Activated CD8-positive, alpha-beta memory T cell treated with anti-CD3 and anti-CD28 coated beads, Interleukin-2, amount 50 U/mL, for 1 hour (primary cell): ENCODE data around the gene ARAP3.
"Not testable (repeated sequence)": the region's sequence is repeated elsewhere in the genome, so short reads cannot be mapped to it uniquely, and the experiment has no call there.

ENCODE experiments used
- DNase-seq: peaks from one replicate; pipeline ENCODE4 v3.0.0-alpha.2; 2020; ENCODE audit errors: extremely low read depth

ARAP3 gene

DNA sequence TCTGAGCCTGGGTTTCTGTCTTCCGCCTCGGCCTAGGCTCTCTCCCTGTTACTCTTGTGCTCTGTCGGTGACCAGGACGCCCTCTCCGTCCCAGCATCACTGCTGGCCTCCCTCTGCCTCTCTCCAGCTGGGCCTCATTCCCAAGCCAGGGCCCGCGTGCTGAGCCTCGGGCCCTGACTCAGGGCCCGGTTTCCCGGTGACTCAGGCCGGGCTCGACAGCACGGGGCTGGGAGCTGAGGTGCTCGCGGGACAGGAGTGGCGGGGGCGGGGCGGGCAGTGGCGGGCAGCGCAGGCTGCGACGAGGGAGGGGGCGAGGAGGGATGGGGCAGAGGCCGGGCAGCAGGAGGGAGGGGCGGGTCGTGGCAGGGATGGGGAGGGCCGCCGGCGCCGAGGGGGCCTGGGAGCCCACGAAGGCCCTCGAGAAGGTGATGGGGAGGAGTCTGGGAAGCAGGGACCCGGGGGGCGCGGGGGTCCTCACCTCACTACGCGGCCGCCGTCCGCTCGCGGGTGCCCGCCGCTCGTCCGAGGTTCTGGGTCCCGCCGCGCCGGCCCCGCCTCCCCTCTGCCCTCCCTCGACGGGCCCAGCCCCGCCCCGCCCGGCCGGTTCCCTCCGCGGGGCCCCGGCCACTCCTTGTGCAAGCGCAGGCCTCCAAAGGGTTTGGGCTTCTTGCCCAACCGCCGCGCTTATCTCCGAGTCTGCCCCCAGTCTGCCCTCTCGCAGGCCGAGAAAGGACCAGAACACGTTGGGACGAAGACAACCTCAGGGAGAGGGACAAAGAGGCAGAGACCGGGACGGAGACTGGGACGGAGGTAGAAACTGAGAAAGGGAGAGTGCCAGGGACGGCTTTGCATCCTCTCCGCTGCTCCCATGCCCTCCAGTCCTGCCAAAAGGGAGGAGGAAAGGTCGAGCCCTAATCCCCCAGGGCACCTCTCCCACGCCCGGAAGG, at the start of gene ARAP3:
ARAP3 (minus strand) TSS at position 536 of the 947 bp plus-strand sequence. CDS start 1,744 bp downstream, outside the sequence.
- DNase-seq, result no peak

- no peak for DNase-seq
Measured at GRCh38 chr5:141729387-141730006, 47.5 kb upstream of the ARAP3 start.

- DNase-seq, result no peak
Measured at GRCh38 chr5:141725891-141726290, 43.9 kb upstream of the ARAP3 start.

GRCh38 chr5:141725174-141725573, 43.1 kb upstream of the ARAP3 start:
- not testable (repeated sequence) for DNase-seq

DNA sequence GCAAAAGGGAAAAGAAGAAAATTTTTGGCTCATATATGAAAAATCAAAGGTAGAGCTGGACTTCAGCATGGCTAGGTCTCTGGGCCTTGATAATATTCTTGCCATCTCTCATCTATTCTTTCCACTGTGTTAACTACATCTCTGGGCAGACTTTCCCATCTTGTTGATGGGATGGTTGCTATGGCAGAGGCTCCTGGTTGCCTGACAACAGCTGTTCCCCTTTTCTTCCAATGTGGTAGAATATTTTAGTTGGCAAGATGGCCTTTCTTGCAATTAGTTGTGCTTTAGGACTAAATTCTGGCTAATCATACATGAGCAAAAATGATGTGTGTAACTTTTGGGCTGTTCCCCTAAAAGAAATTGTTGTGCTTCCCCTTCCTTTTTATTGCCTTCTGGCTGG, 40.2 kb upstream of the ARAP3 start:
- DNase-seq, result no peak

GRCh38 chr5:141717043-141717442, 35.0 kb upstream of the ARAP3 start:
- no peak for DNase-seq

GRCh38 chr5:141716468-141716867, 34.4 kb upstream of the ARAP3 start:
- DNase-seq, result no peak

DNA sequence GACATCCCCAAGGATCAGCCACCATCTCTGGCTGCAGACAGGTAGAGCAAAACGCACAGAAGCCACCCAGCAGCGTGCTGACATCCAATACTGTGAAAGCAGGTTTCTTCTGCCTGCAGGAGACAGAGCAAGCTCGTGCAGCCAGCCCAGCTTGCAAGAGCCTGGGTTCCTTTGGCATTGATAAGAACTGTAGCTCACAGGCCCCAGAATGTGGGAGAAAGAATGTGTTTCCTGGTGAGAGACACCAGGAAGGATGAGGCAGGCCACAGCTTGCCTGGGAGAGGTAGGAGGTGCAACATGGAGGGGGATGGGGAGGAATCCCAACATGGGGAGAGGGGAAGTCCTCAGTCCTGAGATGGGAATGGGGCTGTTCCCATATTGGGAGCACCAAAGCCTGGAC, 34.0 kb upstream of the ARAP3 start:
- no peak for DNase-seq

DNA sequence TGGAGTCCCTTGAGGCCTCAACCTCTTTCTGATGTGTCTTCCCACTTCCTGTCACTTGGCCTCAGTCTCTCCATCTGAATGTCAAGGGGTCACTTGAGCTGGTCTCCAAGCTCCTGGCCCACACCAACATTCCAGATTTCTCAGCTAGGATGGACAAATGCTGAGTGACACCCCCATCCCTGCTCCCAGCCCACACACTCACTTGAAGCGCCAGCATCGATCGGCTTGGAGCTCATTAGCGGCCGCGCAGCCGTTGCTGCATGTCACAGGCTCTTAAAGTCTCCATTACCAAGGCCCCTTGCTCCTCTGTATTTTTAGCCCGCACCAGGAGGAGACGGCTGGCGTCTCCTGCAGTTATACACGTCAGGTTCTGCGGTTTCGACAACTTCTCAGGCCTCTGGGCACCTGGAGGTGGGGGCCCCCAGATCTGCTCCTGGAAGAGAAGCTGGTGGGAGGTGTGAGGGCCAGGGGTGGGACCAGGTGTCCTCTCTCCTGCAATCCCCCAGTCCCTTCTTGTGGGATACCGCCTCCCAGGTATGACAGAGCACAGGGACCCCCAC, 33.4 kb upstream of the ARAP3 start:
- no peak for DNase-seq

GRCh38 chr5:141714542-141715310, 32.7 kb upstream of the ARAP3 start:
- DNase-seq, result no peak

DNA sequence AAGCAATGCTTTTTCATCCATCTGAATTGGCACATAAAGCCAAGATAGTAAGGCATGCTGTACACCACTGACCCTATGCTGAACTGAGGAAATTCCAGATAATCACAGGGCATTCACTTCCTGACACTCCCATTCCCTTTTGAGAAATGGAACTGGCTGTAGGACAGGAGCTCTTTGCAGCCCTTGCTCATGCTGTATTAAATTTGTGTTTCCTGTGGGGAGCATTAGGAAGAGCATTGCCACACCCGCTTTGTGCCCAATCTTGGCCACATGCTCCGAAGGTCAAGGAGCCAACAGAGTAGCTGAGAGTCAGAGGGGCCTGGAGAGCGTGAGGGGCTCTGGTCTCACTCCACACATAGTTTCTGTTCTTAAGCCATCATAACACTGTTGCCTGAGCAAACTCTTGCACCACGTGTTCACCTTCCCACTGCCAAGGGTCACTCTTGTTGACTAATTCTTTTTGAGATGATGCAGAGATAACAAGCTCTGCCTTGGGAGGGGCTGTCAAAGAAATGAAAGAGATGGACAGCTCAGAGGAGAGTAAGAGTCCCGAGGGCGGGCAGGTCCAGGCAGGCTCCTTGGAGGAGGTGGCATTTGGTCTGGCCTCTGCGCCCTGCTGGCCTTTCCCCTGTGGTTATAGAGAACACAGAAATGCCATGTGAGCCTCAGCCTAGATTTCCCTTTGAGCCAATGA, 31.7 kb upstream of the ARAP3 start:
- no peak for DNase-seq

DNA sequence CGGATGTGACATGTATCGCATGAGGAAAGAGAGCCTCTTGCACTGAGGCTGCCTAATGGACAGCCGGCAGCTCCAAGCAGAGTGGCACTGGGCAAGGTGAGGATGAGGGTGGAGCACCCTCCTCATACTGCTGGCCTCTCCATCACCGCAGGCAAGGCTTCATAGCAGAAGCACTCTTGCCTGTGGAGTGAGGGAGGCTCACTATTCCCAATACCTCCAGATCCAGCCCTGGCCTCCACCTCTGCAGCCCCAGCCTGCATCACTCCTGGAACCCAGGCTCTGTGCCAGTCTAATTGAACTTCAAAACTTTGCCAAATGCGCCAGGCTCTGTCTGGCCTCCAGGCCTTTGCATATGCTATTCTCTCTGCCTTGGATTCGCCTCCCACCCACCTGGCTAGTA, 29.7 kb upstream of the ARAP3 start:
- no peak for DNase-seq

DNA sequence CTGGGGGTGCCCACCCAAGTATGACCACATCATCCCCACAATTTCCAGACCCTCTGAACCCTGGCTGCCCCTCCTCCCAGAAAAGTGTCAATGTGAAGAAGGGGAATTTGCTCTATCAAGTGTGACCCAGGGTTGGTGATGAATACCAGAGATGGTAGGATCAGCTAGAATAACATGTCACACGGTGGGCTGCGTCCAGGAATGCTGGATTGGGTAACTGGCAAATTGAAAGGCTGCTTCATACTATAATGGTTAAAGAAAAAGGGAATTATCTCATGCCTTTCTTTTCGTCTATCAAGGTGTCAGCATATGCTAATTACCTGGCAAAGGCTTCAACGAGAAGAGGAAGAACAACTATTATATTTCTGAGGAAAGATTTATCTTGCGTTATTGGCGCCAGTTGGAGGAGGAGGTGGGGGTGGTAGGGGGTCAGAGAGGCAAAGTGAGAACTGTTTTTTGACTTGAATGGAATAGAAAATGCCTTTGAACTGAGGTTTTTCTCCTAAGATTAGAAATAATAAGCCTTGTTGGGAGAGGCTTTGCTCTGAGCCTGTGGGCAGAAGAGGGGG, 27.8 kb upstream of the ARAP3 start:
- no peak for DNase-seq

DNA sequence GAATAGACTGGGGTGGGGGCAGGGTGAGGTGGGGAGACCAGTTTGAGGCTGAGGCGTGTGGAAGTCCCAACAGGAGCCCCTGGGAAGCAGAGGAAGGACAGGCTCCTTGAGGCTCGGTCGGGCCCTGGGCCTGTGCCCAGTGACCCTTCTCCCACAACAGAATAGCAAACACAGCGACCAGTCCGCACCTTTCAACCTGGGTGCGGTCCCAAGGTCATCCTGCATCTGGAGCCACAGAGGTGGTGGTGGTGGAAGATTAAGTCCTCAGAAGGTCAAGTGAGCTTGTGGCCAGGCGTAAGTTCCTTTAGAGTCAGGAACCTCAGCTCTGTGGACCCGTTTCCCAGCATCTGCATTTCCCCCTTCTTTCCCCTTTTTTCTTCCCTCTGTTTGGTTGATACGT, 26.0 kb upstream of the ARAP3 start:
- no peak for DNase-seq

DNA sequence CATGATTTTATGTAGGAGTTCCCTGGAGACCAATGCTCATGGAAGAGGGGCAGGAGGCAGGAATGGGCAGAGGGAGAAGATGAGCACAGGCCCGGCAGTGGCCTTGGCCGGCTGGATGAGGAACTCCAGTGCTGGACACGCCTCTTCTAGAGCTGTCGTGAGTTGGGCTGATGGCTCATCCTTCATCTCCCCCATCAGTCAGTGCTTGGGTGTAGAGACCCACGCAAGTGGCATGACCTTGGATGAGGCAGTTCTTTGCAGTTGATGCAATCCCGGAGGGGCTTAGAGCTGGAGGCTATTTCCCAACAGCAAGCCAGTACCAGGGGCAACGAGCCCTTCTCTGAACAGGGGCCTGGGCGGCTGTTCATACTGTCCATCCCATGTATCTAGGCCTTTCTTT, 25.5 kb upstream of the ARAP3 start:
- no peak for DNase-seq

DNA sequence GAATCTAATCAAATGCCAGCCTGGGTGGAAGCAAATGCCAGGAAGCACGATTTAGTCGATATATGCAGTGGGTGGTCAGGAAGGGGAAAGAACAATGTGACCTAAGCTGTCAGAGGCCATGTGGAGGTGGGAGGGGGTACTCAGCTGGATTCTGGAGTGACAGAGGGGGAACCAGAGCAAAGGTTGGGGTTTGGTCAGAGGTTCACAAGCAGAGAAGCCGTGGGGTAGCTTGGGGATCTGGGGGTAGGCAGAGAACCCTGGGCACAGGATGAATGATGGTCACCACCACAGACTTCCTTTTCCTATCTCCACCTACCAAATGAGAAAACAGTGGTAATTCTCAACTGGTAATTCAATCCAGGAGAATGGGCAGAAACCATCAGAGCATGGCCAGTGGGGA, 24.1 kb upstream of the ARAP3 start:
- no peak for DNase-seq

- DNase-seq, result no peak
Measured at GRCh38 chr5:141705469-141705868, 23.4 kb upstream of the ARAP3 start.

DNA sequence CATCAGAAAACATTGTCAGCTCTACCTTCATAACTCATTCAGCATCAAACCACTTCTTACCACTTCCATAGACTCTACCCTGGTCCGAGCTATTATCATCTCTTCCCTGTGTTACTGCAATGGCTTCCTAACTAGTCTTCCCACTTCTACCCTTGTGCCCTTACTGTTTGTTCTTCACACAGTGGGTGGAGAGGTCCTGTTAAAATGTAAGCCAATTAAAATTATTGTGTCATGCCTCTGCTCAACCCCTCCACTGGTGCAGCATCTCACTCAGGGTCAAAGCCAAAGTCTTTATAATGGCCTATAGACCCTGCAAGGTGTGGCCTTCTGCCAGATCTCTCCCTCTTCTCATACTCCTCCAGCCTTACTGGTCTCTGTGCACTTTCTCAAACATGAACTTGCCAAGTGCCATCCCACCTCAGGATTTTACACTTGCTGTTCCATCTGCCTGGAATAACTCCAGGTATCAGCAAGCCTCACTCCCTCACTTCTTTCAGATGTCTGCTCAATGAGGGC, 22.8 kb upstream of the ARAP3 start:
- no peak for DNase-seq

GRCh38 chr5:141703133-141703561, 21.1 kb upstream of the ARAP3 start:
- no peak for DNase-seq

DNA sequence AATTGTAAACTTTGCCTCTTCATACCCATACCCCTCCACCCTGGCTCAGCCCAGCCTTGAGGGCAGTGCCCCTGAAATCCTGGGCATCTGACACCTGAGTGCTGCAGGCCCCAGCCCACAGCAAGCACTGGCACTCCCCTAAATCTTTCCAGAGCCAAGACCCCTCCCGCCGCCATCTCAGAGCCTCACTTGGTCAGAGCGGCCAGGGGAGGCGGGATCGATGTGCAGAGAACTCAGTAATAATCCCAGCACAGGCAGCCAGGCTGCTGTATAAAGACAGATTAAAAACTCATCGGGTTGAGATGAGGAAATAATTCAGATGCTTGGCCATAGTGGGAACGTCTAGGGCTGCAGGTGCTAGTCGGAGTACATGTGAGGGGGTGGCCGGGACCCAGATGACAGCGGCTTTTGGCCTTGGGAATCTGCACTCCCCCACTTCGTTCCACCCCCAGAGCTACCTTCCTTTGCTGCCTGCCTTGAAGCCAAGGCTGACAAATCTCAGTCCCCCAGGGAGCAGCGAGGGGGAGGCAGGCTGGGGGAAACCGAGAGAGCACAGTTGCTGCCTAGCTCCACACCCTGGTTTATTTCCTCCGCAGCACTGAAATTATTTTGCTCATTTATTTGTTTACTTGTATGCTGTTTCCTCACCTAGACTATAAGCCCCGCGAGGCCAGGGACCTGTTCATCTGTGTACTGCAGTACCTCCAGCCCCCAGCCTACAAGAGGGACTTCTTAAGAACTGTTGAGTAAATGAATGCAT, 19.5 kb upstream of the ARAP3 start:
- DNase-seq, result no peak
